HUES48 (cell line): Measurements from ENCODE around the gene GPR176.

Source experiments
- H3K27ac ChIP-seq: one replicate; pipeline ENCODE4 v1.7.0; 2013; ENCODE audit warnings: low read depth, low read length, inconsistent platforms
- H3K27me3 ChIP-seq: 2 replicates; pipeline ENCODE4 v1.6.1; 2013; ENCODE audit warnings: mild to moderate bottlenecking, low read length; ENCODE audit not compliant: control insufficient read depth, insufficient read depth
- H3K36me3 ChIP-seq: 2 replicates; pipeline ENCODE4 v1.6.1; 2013; ENCODE audit warnings: low read length; ENCODE audit not compliant: control insufficient read depth, insufficient read depth
- H3K4me1 ChIP-seq: 2 replicates; pipeline ENCODE4 v1.6.1; 2013; ENCODE audit warnings: mild to moderate bottlenecking, low read length; ENCODE audit not compliant: control insufficient read depth, insufficient read depth
- H3K4me3 ChIP-seq: 2 replicates; pipeline ENCODE4 v1.5.1; 2013; ENCODE audit warnings: mild to moderate bottlenecking, low read depth, low read length
- H3K9ac ChIP-seq: 2 replicates; pipeline ENCODE4 v1.6.1; 2013; ENCODE audit warnings: mild to moderate bottlenecking, low read depth, low read length, moderate library complexity
- H3K9me3 ChIP-seq: 2 replicates; pipeline ENCODE4 v1.6.1; 2013; ENCODE audit warnings: low read length; ENCODE audit not compliant: control insufficient read depth, insufficient read depth

Gene GPR176

DNA sequence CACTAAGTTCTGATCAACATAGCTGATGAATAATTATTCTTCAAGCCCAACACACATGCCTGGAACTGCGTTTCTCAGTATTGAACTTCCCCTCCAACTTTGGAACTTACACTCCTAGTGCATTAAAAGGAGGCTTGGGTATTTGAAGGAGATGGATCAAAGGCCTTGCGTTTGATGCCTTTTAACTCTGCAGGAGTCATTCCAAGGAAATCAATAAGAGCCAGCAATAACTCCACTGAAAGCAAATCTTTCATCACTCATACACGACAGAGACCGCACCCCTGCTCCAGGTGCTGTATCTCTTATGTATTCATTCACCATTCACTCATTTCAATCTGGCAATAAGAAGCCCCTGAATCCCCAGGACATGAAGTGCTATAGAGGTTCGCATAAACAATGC, 123.5 kb downstream of the GPR176 start:
- no peak overlapping the region for H3K9ac ChIP-seq
- peaks cover 9% of the 10 kb centered on the region for H3K4me1 ChIP-seq
- no peaks in the 10 kb centered on the region for H3K9me3 ChIP-seq
- no peaks in the 10 kb centered on the region for H3K27me3 ChIP-seq
- H3K27ac ChIP-seq: no peak overlapping the region
- H3K4me3 ChIP-seq: no peak overlapping the region
- H3K36me3 ChIP-seq: peaks cover 34% of the 10 kb centered on the region

DNA sequence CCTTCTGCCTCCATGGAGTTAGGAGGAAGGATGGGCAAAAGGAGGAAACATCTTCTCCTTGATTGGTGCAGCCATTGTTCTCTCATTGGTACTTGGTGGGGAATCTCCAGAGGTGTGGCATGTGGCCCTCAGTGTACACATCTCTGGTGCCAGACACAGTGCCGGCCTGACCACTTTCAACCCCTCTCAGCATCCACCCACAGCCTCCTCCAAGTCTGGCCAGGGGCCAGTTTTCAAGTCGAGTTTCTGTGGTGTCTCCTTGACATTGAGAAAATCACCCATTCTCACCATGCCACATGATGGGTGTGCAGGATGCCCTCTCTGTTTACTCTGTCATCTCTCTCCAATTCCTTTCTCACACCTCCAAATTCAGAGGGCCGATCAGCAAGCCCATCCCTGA, 124.6 kb downstream of the GPR176 start:
- Histone ChIP-seq H3K36me3 (peaks cover 23% of the 10 kb centered on the region), H3K4me1 (peaks cover 9% of the 10 kb centered on the region)

DNA sequence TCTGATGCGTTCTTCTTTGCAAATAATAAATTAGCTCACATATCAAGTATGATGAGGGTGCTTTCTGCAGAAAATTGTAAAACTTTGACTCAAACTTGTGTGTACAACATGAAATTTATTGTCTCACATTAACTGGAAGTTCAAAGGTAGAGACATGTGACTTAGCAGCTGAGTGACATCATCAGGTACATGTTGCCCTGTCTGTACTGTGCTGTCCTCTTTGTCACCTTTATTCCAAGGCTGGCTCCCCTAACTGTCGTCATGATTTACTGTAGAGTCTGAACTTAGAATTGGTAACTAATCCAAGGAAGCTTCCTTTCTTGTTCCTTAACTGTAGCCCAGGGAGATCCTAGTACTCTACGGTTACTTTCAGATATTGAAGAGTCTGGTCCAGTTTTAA, 125.1 kb downstream of the GPR176 start:
- peaks cover 9% of the 10 kb centered on the region for H3K4me1 ChIP-seq
- no peak overlapping the region for H3K9ac ChIP-seq
- no peaks in the 10 kb centered on the region for H3K27me3 ChIP-seq
- H3K36me3 ChIP-seq: peaks cover 18% of the 10 kb centered on the region
- no peak overlapping the region for H3K4me3 ChIP-seq
- H3K27ac ChIP-seq: no peak overlapping the region
- H3K9me3 ChIP-seq: no peaks in the 10 kb centered on the region

More for the DNA sequence above, 124.6 kb downstream of the GPR176 start:
- Histone ChIP-seq H3K9me3 (no peaks in the 10 kb centered on the region), H3K27me3 (no peaks in the 10 kb centered on the region), H3K4me3 (no peak overlapping the region), H3K27ac (no peak overlapping the region), H3K9ac (no peak overlapping the region)

DNA sequence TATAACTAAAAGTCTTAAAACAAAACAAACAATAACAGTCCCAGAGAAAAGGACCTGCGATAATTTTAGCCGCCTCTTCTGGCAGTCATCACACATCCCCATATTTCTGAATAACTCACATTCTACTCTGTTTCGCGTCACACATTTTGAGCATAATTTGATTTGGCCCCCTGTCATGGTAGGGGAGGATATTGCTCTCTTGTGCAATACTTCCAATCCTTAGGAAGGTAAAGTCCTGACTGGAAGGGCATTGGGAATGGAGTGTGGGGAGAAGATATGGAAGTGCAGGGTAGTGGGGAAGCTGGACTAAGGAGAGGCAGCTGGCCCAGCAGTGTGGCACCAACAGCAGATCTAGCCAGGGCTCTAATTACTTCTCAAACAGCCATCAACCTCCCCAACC, 126.1 kb downstream of the GPR176 start:
- H3K4me3 ChIP-seq: no peak overlapping the region
- H3K27ac ChIP-seq: no peak overlapping the region
- no peaks in the 10 kb centered on the region for H3K27me3 ChIP-seq
- H3K9me3 ChIP-seq: no peaks in the 10 kb centered on the region
- H3K9ac ChIP-seq: no peak overlapping the region
- H3K4me1 ChIP-seq: peaks cover 16% of the 10 kb centered on the region
- H3K36me3 ChIP-seq: peaks cover 9% of the 10 kb centered on the region

DNA sequence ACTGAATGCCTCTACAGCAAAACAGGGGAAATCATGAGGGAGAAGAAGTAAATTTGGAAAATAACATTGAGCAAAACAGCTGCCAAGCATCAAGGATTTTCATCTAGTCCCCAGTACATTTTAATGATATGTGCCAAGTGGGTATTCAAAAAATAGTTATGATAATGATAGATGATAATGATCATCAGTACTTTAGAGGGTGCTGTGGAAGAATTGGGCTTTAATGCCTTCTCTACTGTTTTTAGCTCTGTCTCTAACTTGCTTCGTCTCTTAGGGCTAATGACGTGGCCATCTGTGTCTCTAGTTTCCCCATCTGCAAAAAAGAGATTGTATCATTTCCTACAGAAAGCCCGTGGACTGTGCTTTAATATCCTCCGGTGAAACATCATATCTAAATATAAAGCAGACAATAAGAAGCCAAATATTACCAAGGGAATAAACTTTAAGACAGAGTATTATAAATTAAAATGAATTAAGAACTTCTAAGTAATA, 127.2 kb downstream of the GPR176 start:
- Histone ChIP-seq H3K27ac (no peak overlapping the region), H3K4me1 (peaks cover 26% of the 10 kb centered on the region), H3K9me3 (no peaks in the 10 kb centered on the region), H3K27me3 (no peaks in the 10 kb centered on the region), H3K36me3 (peaks cover under 1% of the 10 kb centered on the region; the same call in 1 of the 2 replicates), H3K4me3 (no peak overlapping the region), H3K9ac (no peak overlapping the region)

DNA sequence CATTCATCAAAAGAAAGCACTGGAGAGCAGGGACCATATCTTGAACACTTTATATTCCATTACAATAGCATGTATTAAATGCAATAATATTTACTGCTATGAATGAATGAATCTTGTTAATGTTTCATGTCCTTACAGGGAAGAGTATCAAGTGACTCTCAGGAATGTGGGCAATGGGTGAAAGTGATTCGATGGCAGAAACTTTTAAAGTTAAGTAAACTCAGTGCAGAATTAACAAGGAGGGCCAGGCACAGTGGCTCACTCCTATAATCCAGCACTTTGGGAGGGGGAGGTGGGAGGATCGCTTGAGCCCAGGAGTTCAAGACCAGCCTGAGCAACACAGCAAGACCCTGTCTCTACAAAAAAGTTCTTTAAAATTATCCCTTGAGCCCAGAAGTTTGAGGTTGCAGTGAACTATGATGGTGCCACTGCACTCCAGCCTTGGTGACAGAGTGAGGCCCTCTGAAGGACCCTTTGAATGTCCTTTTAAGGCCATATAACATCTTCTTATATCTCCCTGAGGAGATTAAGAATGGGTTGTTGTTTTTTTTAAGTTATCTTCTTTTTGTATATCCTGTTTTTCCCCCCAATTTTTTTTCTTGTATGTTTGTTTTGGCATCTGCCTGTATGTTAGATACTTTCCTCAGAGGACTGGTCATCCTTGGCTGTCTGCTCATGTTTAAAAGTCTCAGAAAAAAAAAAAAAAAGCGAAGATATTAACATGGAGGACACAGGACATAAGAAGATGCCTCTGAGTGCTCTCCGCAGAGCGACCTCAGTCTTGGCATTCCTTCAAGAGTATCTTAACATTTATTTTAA, 127.8 kb downstream of the GPR176 start:
- no peaks in the 10 kb centered on the region for H3K36me3 ChIP-seq
- no peak overlapping the region for H3K27ac ChIP-seq
- no peak overlapping the region for H3K9ac ChIP-seq
- H3K27me3 ChIP-seq: no peaks in the 10 kb centered on the region
- no peak overlapping the region for H3K4me3 ChIP-seq
- peaks cover 29% of the 10 kb centered on the region for H3K4me1 ChIP-seq
- H3K9me3 ChIP-seq: no peaks in the 10 kb centered on the region

DNA sequence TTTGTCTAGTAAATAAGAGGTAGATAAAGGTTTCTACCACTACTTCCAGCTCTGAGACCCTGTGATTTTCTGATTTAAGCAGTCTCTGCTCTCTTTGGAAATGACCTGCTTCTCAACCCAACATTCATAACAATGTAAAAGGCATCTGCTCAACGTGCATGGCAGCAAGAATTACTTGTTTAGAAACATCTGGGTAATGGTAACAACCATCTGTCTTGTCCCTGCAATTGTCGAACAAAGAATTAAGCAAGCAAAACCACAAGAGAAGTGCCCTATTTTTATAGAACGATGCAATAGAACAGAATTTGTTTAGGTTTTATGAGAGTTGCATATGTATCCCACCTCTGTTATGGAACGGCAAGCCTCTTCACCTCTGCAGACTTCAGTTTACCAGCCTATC, 130.3 kb downstream of the GPR176 start:
- Histone ChIP-seq H3K9ac (no peak overlapping the region), H3K9me3 (no peaks in the 10 kb centered on the region), H3K27ac (no peak overlapping the region), H3K4me3 (no peak overlapping the region), H3K27me3 (no peaks in the 10 kb centered on the region), H3K4me1 (peaks cover 50% of the 10 kb centered on the region), H3K36me3 (no peaks in the 10 kb centered on the region)

DNA sequence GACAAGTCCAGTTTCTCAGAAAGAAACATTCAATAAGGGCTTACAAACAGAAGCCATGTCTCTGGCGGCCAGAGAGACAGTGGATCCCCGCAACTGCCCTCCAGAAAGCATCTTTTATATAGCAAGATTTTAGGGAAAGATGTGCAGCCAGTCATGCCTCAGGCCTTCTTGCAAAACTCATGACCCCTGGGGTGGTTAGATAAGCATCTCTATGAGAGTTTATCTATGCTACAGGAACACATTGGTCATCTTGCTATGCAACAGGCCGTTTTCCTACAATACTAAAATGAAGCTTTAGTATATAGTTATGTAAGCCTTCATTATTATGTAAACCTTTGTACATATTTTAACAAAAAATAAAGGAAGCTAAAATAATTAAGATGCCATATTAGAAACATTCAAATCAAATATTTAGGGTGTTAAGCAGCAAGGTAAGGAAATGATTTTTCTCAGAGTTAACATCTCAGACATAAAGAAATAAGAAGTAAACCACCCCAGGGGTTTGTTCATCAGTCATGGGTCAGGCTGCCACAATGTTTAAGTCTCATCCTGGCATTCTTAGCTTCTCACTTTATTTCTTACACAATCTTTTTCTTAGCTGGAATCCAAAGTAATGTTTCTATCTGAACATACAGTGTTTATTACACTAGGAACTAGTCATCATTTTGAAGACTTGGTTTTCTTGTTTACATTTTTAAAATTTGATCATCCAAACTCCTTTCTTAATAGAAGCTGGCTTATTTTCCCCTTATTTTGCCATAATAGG, 131.1 kb downstream of the GPR176 start:
- Histone ChIP-seq H3K27ac (peak overlapping the region; percentile 53), H3K36me3 (no peaks in the 10 kb centered on the region), H3K27me3 (no peaks in the 10 kb centered on the region), H3K4me3 (no peak overlapping the region), H3K9ac (no peak overlapping the region), H3K4me1 (peaks cover 55% of the 10 kb centered on the region), H3K9me3 (no peaks in the 10 kb centered on the region)

DNA sequence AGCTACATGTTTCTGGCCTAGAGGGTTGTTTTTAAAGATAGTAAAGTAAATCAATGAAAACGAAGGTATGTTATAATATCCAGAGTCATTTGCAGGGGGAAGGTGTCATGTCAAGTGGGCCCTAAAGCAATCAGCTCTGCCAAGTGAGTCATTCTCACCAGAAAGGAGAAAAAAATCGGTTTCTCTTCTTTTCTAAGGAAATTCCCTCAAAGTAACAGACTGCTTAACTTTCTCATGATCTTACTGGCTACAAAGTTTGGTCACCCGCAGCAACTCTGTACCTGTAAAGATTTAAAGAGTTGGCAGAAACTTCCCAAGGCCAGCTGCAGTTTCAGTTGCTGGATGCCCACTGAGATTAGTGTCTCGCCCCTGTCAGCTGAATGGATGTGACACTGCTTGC, 132.0 kb downstream of the GPR176 start:
- Histone ChIP-seq H3K4me1 (peaks cover 62% of the 10 kb centered on the region), H3K36me3 (no peaks in the 10 kb centered on the region), H3K9me3 (no peaks in the 10 kb centered on the region), H3K27ac (peak overlapping the region; percentile 53), H3K4me3 (no peak overlapping the region), H3K27me3 (no peaks in the 10 kb centered on the region), H3K9ac (no peak overlapping the region)

DNA sequence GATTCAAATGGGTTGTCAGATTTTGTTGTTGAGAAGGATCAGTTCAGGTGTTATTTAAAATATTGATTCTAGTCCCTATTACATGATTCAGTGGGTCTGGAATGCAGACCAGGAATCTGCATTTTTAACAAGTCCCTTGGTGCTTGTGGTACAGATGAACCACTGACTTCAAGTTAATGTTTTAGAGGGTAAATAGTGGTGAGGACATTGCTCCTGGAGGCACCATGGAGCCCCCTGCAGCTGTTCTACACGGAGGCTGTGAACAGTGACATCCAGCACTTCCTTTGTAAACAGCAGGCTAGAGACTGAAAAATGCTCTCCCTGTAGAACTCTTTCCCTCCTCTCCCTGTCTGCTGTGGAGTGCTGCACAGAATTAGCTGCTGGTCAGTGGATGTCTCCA, 132.6 kb downstream of the GPR176 start:
- H3K36me3 ChIP-seq: no peaks in the 10 kb centered on the region
- H3K27ac ChIP-seq: peak overlapping the region; percentile 64
- H3K27me3 ChIP-seq: no peaks in the 10 kb centered on the region
- H3K4me3 ChIP-seq: no peak overlapping the region
- peaks cover 58% of the 10 kb centered on the region for H3K4me1 ChIP-seq
- H3K9ac ChIP-seq: no peak overlapping the region
- H3K9me3 ChIP-seq: no peaks in the 10 kb centered on the region

DNA sequence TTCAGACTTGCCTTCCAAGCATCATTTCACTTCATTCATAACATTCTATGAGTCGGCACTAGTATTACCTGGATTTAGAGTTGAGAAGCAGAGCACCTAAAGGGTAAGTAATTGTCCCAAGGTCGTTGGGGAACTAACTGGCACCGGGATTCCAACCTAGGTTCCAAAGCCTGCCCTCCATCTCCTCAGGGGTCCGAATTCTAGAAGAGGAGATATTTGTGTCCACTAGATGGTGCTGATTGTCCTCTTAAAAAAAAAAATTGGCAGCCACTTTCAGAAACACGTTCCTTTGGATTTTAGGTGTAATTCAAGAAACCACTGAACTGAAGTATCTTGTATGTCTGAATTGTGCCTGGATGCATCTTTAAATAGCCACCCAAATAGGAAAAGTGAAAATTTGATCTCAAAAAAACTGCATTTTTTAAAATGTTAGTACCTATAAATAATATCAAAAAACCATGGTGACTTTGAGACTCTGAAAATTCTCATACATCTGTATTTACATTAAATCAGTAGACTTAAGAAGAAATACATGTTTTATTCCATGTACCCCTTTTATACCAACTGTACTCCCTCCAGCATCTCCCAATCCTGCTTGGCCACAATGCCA, 133.5 kb downstream of the GPR176 start:
- H3K4me3 ChIP-seq: no peak overlapping the region
- H3K9ac ChIP-seq: peak overlapping the region; percentile 28; the same call in 1 of the 2 replicates
- H3K27ac ChIP-seq: peak overlapping the region; percentile 63
- H3K9me3 ChIP-seq: no peaks in the 10 kb centered on the region
- peaks cover 58% of the 10 kb centered on the region for H3K4me1 ChIP-seq
- no peaks in the 10 kb centered on the region for H3K36me3 ChIP-seq
- H3K27me3 ChIP-seq: no peaks in the 10 kb centered on the region
